Activated gamma-delta T cell (primary cell): ENCODE data around the gene TMEM106C.
A peak's percentile ranks its signal among the peaks of the same experiment; 100 is the strongest.

Experiments
- DNase-seq: peaks from one replicate; lab custom pipeline; 2025; lab: John Stamatoyannopoulos, UW
- total RNA-seq, 2 donors: gene quantifications; one replicate each; lab custom pipeline; 2026; lab: John Stamatoyannopoulos, UW

TMEM106C gene, protein sequence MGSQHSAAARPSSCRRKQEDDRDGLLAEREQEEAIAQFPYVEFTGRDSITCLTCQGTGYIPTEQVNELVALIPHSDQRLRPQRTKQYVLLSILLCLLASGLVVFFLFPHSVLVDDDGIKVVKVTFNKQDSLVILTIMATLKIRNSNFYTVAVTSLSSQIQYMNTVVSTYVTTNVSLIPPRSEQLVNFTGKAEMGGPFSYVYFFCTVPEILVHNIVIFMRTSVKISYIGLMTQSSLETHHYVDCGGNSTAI
- total RNA-seq, result 34.1 to 40.0 reads per million in 2 donors

- DNase-seq, result peak; percentile 87
Observed at GRCh38 chr12:47963340-47964040, at the start of gene TMEM106C. TMEM106C (plus strand) TSS chr12:47963596; CDS start chr12:47964237, 641 bp downstream.

GRCh38 chr12:47920913-47921312 lies 42.5 kb upstream of the TMEM106C start:
- no peak for DNase-seq

DNA sequence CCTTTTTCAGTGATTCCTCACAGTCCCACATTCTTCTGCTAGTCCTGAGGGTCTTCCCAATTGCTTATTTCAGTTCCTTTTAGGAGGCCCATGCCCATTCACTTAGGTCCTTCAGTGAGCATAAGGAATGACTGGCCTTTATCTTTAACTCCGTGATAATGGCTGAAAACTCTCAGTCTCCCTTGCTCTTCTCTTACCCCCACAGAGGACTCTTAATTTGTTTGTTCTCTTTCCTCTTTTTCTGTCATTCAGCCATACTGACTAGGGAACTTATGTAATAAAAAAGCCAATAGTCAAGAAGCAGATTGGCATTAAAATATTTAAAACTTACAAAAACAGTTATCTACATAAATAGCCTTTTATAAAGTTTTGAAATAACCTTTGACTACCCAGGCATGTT lies 41.5 kb upstream of the TMEM106C start:
- no peak for DNase-seq

DNA sequence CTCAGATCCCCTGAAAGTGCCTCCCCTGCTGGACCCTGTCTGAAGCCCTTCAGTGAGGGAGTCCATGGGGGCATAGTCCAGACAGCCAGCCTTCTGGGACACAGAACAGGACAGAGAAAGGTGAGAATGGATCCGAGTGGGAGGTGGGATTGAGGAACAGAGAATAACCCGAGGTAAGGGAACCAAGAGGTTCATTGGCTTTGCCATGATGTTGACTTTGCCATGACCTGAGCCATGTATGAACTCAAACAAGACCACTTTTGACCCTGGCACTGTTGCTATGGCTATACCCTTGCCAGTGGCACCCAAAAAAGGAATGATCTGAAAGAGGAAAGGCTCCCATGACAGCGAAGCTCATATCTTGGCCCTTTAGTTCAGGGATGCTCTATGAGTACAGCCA lies 36.0 kb upstream of the TMEM106C start:
- no peak for DNase-seq

- DNase-seq, result no peak
Observed at GRCh38 chr12:47930634-47931033, 32.8 kb upstream of the TMEM106C start.

- no peak for DNase-seq
Observed at GRCh38 chr12:47931187-47931586, 32.2 kb upstream of the TMEM106C start.

GRCh38 chr12:47935184-47935583 lies 28.2 kb upstream of the TMEM106C start:
- DNase-seq, result no peak

- no peak for DNase-seq
Observed at GRCh38 chr12:47938093-47938492, 25.3 kb upstream of the TMEM106C start.

DNA sequence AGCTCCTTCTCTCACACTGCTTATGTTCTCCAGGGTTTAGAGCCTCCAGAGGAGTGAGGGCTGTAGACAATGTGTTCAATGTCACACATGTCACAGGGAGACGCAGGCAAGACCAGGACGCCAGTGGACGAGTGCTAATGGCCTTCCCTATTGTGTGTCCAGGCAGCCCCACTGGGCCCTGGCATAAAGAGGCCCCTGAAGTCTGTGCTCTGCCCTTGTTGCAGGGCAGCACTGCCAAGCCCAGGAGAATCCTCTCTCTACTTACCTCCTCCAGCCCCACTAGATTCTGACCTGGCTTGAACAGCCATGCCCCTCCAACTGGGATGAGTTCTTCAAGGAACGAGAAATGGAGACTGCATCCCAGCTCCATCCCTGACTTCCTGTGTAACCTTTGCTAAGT lies 24.8 kb upstream of the TMEM106C start:
- DNase-seq, result no peak

DNA sequence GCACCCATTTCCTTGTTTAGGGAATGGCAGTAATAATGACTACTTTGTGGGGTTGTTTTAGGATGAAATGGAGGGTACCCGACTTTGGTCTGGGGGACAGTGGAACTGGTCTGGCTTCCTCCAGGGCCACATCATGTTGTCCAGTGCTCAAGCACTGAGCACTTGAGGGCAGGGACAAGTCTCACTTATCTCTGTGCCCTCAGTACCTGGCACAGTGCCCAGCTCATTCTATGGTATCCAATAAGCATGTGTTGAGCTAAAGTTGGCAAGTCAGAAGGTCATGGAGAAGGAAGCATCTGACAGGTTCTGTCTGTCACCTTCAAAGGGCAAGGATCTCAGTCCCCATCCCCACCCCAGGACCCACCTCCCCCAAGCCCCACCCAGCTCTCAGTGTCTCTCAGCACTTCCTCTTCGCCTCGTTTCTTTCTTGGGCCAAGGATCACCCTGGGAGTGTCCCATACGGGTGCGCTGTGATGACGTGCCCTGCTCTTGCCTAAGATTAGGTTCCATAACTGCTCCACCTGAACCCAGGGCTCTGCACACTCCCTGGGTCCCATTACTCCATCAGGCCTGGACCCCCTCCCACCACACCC lies 24.3 kb upstream of the TMEM106C start:
- no peak for DNase-seq

DNA sequence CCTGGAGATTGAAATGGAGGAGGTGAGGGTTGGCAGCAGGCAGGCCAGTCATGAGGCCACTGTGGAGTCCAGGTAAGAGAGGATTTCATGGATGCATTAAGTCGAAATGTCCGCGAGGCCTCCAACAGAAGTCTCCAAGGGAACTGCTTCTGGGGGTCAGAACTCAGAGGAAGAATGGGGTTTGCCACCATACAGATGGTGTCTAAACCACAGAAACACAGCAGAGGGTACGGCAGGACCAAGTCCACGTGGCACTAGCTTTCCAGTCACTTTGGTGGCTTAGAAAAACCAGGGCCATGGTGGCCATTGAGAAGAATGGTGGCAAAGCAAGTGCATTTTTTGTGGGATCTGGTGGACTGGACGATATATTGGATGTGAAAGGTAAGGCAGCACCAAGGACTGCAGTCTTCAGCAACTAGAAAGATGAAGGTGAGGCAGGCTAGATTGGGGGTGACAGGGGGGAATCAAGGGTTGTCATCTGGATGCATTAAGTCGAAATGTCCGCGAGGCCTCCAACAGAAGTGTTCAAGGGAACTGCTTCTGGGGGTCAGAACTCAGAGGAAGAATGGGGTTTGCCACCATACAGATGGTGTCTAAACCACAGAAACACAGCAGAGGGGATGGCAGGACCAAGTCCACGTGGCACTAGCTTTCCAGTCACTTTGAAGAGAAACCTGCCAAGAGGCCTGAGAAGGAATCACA lies 22.5 kb upstream of the TMEM106C start:
- no peak for DNase-seq

DNA sequence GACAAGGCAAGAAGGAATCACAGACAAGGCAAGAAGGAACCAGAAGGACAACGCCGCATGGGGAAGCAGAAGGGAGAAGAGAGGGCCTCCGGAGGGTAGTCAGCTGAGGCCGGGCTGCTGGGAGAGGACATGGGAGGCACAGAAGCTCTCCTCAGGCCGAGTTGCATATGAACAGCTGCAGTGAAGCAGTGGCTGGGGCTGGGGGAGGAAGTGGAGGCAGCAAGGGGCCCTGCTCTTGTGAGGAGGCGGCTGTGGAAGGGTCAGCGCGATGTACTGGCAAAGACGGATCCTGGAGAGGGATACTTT lies 22.0 kb upstream of the TMEM106C start:
- DNase-seq, result no peak

DNA sequence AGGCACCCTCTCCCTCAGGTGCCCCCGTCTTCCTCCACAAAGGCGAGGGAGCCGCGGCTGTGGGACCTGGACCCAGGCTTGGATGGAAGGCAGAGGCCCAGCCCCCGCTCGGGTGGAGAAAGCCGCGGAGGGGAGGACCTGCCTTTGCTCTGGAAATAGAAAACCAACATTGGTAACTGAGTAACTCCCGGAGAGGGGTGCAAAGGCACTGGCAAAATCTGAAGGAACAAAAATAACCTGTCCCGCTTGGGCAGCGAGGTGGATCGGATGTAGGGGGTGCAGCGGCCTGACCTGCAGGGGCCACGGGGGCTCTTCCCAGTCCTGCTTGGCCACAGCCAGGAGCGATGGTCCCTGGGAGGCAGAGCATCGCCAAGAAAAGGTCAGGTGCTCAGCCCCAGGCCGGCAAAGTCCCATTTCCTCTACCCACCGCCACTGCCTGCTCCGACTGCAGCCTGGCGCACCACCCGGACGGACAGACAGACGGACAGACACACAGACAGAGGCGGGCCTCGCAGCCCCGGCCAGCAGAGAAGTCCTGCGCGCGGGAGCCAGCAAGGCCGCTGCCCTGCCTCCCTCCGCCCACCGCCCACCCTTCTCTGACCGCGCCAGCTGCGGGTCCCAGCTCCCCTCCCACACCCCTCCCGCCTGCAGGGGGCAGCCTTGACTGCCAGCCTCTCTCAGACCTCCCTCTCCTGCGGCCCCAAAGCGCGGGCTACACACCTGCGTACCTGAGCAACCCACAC lies 21.4 kb upstream of the TMEM106C start:
- no peak for DNase-seq

DNA sequence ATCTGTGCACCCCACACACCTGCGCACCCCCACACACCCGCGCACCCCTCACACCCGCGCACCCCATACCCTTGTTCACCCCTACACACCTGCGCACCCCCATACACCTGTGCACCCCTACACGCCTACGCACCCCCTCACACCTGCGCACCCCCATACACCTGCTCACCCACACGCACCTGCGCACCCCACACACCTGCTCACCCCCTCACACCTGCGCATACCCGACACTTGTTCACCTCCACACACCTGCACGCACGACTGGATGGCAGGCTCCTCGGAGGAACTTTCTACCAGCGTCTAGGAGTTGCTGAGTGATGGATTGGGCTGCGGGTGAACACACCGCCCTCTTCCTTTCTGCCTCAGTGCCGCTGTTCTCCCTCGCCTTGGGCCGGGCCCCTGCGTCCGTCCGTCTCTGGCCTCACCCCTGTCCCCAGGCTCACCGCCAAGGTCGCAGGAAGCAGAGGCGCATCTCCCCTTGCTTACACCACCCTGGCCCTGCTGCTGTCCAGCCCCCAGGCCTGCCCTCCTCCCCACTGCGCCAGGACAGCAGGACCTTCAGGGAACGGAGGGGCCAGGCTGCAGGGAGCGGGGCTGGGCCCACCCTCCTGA lies 20.7 kb upstream of the TMEM106C start:
- DNase-seq, result no peak

DNA sequence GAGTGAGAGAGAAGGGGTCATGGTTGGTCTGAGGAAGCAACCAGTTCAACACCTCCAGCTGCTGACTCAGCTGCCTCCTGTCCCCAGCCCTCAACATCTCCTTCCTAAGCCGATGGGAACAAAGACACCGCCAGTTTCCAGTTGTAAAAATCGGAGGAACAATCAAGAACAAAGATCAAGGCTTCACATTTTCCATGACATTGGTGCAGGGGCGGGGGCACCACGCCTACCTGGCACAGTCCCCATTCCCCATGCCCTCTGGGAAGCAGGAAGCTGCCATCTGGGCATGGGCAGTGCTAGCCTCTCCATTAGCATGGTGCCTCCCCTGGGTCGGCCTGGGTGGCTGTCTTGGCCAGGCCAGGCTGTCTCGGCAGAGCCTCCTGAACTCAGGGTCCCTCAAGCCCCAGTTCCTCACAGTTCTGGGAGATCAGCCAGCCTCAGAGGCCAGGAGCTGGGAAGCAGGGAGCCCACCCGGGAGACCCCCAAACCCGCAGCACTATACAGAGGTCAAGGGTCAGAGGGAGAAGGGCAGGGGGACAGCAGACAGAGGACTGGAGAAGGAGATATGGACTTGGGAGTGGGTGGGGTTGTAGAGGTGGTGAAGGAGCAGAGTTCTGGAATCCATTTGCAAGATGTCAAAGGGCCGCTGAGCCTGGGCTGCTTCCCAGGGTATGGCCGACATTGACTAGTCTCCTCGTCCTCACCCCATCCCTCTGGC lies 19.6 kb upstream of the TMEM106C start:
- no peak for DNase-seq

- no peak for DNase-seq
Observed at GRCh38 chr12:47944685-47945340, 18.6 kb upstream of the TMEM106C start.

- DNase-seq, result no peak
Observed at GRCh38 chr12:47945341-47945728, 18.1 kb upstream of the TMEM106C start.

DNA sequence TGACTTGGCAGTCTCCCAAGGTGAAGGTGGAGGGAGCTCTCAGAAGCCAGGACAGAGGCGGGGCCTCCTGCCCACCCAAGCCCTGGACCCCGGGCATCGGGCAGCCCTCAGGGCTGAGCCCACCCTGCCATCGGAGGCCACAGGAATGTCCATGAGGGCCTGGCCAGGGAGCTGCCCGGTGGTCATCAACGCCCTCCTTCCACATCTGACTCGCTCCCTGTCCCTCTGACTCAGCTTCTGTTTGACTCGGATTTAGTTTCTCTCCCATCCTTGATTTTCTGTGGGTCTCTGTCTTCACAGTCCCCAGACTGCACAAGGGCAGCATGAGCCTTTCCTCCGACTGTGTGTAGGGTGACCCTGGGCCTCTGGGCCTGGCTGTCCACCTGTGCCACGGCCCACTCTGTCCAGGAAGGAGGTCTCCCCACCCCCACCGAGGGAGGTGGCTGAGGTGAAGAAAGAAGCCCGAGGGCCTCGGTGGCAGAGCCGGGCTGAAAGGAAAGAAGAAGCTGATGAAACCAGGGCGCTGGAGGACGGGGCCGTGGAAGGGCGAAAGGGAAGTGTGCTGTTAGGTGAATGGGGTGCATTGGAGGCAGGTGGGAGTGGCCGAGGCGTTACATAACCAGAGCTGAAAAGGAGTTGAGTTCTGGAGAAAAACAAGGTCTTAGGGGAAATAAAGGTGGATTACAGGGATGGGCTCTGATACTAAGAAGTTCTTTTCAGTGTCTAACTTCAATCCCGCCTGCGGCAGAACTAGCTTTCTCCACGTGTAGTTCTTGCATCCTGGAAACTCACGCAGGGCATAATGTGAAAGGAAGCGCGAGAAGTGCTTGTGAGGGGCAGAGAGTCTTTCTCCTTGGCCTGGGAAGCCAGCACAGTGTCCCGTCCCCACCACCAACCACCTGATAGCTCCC lies 16.7 kb upstream of the TMEM106C start:
- DNase-seq, result no peak

- DNase-seq, result no peak
Observed at GRCh38 chr12:47947341-47947740, 16.1 kb upstream of the TMEM106C start.
